Activated gamma-delta T cell (primary cell): ENCODE measurements around the gene CAST.
"Not testable (repeated sequence)": the region's sequence is repeated elsewhere in the genome, so short reads cannot be mapped to it uniquely, and the experiment has no call there.

Source experiments
- DNase-seq: peaks from one replicate; lab custom pipeline; 2025; lab: John Stamatoyannopoulos, UW
- total RNA-seq, 2 donors: gene quantifications; one replicate each; lab custom pipeline; 2026; lab: John Stamatoyannopoulos, UW

CAST gene
- 250 to 291 reads per million in 2 donors for total RNA-seq

DNA sequence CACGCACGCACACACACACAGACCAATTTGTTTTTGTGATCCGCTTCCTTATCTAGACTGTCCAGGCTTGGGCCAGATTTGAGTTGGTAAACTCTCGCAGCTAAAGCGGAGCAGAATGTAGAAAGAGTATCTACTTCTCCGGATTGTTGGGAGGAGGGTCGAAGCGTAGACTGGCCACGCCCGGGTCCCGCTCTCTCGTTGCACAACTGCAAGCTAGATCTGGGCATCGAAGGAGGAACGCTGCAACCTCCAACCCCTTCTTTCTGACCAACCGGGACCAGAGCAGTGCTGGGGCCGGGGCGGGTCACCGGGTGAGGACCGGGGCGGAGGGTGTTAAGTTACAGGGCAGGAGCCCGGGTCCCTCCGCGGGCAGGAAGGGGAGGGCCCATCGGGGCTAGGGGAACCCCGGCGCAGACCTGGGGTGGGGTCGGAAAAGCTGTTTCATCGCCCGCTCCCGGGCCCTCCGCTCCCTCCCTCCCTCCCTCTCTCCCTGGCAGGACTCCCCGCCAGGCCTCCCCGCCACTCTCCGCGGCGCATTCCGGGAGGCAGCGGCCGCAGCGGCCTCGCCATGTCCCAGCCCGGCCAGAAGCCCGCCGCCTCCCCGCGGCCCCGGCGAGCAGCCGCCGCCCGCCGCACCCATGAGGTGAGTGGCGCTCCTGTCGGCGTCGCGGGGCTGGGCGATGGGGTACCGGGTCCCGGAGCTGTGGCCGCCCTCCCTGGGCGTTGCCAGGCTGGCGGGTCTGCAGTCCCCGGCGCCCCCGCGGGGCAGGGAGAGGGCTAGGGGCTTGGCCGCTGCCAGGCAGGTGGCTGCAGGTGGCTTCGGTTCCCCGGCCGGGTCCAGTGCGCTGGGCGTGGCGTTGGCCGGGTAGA lies at the start of gene CAST:
CAST (plus strand) TSS at position 522 of the 870 bp plus-strand sequence; CDS start at position 569, 47 bp downstream.
- peak; percentile 70 for DNase-seq

DNA sequence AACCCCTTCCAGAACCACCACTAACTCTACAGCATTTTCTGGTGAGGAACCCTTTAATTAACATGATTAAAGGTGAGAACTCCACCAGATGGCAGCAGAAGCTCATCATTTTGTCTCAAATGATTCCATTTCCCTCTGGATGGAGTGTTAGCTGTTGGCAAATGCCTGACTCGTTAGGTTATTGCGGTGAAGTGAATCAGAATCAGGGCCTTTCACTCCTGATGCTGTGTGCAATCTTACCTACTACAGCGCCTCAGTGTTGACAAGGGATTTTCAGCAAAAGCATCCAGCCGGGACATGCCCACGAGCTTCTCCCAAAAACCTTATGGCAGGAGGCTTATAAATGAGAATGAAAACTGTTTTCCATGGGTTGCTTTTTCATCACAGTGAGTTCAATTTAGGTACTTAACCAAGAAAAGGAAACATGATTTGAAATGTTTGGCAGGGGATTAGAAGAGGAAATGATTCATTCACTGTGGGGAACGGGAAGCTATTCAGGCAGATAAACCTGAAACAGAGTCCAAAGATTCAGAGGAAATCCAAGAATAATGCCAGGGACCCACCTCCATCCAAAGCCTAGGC lies 48.0 kb upstream of the CAST start:
- DNase-seq = no peak

DNA sequence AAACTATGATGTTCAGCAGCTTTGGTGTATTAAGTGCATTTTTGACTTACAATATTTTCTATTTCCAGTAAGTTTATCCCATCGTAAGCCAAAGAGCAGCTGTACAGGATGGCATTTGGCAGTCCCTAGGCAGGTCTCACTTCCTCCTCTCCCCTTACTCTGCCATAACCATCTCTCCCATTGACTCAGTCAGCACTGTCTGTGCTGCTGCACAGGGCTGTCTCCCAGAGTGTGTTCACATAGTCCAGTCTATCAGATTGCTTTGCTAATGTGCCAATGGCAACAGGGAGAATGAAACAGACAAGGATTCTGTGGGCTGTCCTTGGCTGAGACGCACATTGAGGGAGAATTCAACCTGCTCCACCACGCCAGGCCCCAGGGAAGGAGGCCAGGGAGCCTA lies 47.0 kb upstream of the CAST start:
- DNase-seq = no peak

DNA sequence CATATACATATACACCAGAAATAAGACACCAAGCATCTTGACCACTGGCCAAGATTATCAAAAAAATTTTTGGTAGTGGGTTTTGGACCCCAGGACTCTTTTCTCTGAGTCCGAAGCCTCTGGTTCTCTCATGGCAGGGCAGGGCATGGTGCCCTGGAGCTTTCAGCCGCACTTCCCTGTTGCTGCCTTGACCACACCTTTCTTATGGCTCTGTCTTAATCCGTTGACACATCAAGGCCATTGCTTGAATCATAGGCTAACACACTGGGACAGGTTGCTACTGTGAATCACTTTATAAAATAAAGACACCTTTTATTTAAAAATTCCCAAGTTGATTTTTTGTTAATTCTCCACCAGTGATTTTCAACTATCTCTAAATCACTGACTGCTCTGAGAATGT lies 45.4 kb upstream of the CAST start:
- DNase-seq = no peak

- not testable (repeated sequence) for DNase-seq
Observed at GRCh38 chr5:96618311-96619016, 43.7 kb upstream of the CAST start.

DNA sequence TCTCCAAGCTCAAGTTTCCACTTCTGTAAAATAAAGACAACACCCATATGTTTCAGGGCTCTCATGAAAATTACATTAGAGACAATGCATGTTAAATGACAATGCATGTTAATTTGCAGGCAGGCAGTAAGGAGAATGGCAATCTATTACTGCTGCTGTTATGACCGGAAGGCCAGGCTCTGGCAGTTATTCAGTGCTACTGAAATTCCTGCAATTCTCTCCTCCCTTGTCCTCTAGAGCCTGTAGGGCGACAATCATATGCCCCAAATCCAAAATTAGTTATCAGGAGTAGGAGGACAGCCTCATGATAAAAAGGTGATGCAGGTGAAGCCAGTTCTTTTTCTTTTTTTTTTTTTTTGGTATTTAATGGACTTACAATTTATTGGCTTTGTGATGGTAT lies 42.2 kb upstream of the CAST start:
- no peak for DNase-seq

- no peak for DNase-seq
Observed at GRCh38 chr5:96624596-96624995, 37.6 kb upstream of the CAST start.

- no peak for DNase-seq
Observed at GRCh38 chr5:96625365-96625764, 36.8 kb upstream of the CAST start.

GRCh38 chr5:96626956-96627355 lies 35.2 kb upstream of the CAST start:
- no peak for DNase-seq

- DNase-seq = no peak
Observed at GRCh38 chr5:96627792-96628398, 34.3 kb upstream of the CAST start.

GRCh38 chr5:96628406-96628805 lies 33.8 kb upstream of the CAST start:
- no peak for DNase-seq

GRCh38 chr5:96629774-96630173 lies 32.4 kb upstream of the CAST start:
- DNase-seq = no peak

- no peak for DNase-seq
Observed at GRCh38 chr5:96633820-96634219, 28.4 kb upstream of the CAST start.

GRCh38 chr5:96634881-96635280 lies 27.3 kb upstream of the CAST start:
- DNase-seq = no peak

GRCh38 chr5:96636046-96636445 lies 26.1 kb upstream of the CAST start:
- no peak for DNase-seq

DNA sequence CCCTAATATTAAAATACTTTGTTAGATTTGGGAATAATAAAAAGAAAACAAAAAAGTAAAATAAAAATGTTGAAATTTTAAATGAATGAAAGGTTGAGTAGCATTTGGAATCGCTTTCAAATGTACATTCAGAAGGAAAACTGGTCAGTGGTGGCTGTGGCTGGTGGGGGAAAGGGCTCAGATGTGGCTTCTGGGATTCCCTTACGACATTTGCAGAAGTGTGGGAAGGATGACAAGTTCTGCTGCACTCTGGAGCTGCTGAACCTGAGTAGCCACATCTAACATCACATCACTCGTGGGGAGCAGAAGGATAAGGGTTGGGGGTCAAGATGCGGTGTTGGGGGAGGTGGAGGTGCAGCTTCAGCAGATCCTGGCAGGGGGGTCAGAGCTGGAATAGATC lies 25.6 kb upstream of the CAST start:
- DNase-seq = no peak

DNA sequence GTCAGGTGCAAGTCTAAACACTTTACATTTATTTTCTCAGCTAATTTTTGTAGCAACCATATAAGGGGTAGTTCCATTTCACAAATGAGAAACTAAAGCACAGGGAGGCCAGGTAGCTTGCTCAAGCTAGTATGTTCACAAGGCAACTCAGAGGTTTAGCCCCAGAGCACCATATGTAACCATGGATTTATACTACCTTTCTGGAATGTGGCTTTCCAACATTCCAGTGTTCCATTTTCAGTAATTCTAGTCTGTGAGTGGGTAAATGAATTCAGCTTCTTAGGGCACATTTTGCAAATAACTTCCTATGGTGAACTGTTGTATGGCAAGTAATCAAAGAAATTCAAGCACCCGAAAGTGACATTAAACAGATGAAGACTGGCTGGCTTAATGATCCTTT lies 25.0 kb upstream of the CAST start:
- no peak for DNase-seq

- DNase-seq = no peak
Observed at GRCh38 chr5:96638561-96638960, 23.6 kb upstream of the CAST start.

DNA sequence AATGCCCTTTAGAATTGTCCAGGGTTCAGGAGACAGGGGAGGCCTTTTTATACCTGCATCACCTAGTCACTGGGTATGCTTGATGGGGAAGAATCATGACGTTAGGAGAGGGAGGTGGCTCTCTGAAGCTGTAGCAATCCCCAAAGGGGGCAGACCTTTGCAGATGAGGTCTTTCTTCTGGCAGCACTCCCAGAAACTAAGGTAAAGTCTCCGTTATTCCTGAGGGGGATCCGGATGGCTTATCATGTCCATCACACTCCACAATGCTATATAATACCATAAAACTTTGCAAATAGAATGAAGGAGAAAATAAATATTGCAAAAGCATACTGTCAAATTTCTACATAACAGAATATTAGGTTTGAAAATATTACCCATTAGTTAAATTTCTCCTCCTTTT lies 21.5 kb upstream of the CAST start:
- no peak for DNase-seq

DNA sequence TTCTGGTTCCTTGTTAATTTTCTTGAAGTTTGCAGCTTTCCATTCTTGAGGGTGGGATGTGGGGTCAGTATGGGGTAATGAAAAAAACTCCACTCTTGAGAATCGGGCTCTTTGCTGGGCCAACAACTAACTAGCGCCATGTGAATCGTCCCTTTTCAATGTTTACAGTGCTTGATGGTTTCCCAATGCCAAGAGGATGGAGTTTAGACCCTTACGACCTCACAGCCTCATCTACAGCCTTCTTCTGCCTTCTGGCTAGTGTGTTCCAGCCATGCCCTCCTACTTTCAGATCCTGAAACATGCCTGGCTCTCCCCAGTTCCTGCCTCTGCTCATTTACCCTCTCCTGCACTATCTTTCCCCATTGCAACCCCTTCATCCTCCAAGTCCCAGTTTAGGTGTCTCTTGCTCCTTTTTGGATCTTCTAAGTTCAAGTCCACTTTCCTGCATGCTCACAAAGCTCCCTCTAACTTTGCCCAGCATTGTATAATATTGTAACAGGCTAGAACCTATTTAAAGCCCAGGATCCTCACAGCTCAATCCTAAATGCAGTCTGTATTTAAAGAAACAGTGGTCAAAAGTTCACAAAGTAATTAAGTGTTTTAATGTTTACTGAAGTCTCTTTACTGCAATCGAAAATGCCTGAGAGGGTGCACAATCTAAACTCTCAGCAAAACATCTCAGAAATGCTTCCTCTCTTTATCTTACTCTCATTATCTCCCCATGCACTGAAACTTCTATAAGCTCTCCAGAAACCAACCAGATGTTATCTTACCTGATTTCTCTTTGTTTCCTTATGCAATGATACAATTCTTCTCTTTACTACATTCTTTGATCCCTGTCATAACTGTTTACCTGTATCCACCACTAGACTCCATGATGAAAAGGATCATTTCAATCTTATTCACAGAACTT lies 20.6 kb upstream of the CAST start:
- DNase-seq = no peak

DNA sequence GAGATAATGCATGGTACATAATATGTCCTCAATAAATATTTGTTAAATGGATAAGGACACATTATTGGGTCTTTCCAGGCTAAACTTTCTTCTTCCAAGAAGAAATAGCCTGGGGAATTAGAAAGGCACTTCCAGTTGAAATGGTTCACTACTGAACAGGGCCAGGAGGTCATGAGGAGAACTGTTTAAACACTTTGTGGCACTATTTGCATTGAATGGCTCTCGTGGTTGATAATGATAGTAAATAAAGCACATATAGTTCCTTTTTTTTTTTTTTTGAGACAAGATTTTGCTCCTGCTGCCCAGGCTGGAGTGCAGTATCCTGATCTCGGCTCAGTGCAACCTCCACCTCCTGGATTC lies 19.9 kb upstream of the CAST start:
- no peak for DNase-seq
